ENCODE data around the gene C1QTNF1. TPM values are rescaled to one million over a fixed set of nuclear protein-coding genes. Genes with fewer than 3 reads are reported as not detected.

C1QTNF1 gene
- total RNA-seq, 1 experiment from 2014 or later, result 4.0 TPM

GRCh38 chr17:79082311-79083190, 58.6 kb downstream of the C1QTNF1 start:
- Histone ChIP-seq H3K9me3 (ENCODE audit: control insufficient read depth in 1 of 2, insufficient read depth in 1 of 2, low read depth in 1 of 2, low read length in 2 of 2) (no peaks in the 10 kb centered on the region), H3K4me1 (ENCODE audit: control insufficient read depth in 1 of 2, insufficient read depth in 2 of 2, low read length in 2 of 2) (no peaks in the 10 kb centered on the region), H3K4me3 (replicated peaks in 1 of 2; ENCODE audit: low read depth in 1 of 2, low read length in 2 of 2) (no peak overlapping the region), H3K27ac (ENCODE audit: low read depth, low read length) (no peak overlapping the region), H3K79me2 (ENCODE audit: insufficient read depth, low read length) (no peaks in the 10 kb centered on the region), H3K27me3 (ENCODE audit: insufficient read depth, low read length) (no peaks in the 10 kb centered on the region), H3K9ac (ENCODE audit: low read length) (no peak overlapping the region), H2AFZ (ENCODE audit: low read depth, low read length, poor library complexity, severe bottlenecking) (no peak overlapping the region), H3K9me2 (ENCODE audit: insufficient read depth) (no peaks in the 10 kb centered on the region), H4K20me1 (ENCODE audit: insufficient read depth) (no peaks in the 10 kb centered on the region), H3K36me3 (ENCODE audit: control insufficient read depth in 1 of 2, insufficient read depth in 2 of 2, low read length in 2 of 2) (peaks cover 28 to 30% of the 10 kb centered on the region in 2 experiments; a peak in 3 of 4 replicates), H3K4me2 (ENCODE audit: low read length) (no peak overlapping the region)
- ChIA-PET CTCF (interaction anchor here (1.0 to 2.4 kb wide), 13 partner anchors 8 to 310 kb away, joined by 3 to 8 read pairs (median 6); partner anchors contain the start of gene ENGASE), POLR2A (no interaction called here), RAD21 (ENCODE audit: low non-redundant PET in 1 of 2, low total read pairs in 2 of 2, uncharacterized antibody in 2 of 2, unreplicated experiment in 2 of 2) (interaction anchor here (0.6 to 1.1 kb wide), 3 partner anchors 8 to 63 kb away, joined by 3 to 4 read pairs (median 4); partner anchors contain the start of gene ENGASE (in 1 of the 2))
- intact Hi-C loops (cut with micrococcal nuclease), result loop anchor here (1.0 kb wide), 3 partner anchors 17 to 63 kb away; no protein-coding TSS in a partner anchor
- DNase-seq (ENCODE audit: low read depth, low spot score) (peak; percentile 22), ATAC-seq (peak; percentile 85)
- TF ChIP-seq CTCF (IDR thresholded peaks at IDR 0.05 in 2 of 3, conservative IDR thresholded peaks at IDR 0.05 in 1 of 3; ENCODE audit: borderline replicate concordance in 1 of 3, insufficient read depth in 1 of 3, low read depth in 2 of 3, low read length in 2 of 3) (peak; percentile 86 to 99 (median 98)), RAD21 (IDR thresholded peaks at IDR 0.05; ENCODE audit: low read depth) (peak; percentile 72), POLR2AphosphoS5 (IDR thresholded peaks at IDR 0.05; ENCODE audit: low read depth, low read length) (no peak)
- no TSS peak for BruUV-seq (replicated peaks)

Data from HCT116 (cell line).